HG02840 (cell line): ENCODE results near the gene LRRC8B.

ENCODE experiments used
- ATAC-seq: cut with Tn5 transposase; IDR thresholded peaks from one replicate; pipeline ENCODE4 v1.9.1; 2021; ENCODE audit warnings: mild to moderate bottlenecking, moderate library complexity, moderate number of reproducible peaks; ENCODE audit not compliant: unreplicated experiment, low FRiP score

The LRRC8B gene

GRCh38 chr1:89546082-89546889 is 21.7 kb downstream of the LRRC8B start:
- no peak for ATAC-seq

DNA sequence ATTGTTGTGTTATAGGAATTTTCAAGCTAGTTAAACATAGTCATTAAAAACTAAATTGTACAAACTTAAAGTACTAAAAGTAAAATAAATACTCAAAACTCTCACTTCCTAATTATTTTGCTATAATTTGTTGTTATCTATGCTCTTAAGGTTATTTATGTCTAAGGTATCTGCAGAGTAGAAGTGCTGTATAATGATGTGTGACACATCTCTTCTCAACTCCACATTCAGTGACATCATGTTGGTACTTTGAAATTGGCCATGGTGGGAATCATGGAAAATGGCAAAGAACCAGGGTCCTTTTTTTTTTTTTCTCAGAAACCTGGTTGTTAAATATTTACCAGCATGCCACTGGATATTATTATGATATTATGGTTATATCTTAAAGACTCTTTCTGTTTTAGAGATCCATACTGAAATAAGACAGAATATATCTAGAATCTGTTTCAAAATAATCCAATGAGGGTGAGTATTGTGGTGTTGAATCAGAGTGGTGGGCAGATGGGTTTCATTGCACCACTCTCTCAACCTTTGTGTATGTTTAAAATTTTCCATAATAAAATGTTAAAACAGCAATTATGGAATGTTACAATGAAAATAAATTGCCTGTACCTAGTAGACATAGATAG is 22.4 kb downstream of the LRRC8B start:
- ATAC-seq, result no peak

GRCh38 chr1:89547563-89548116 is 23.0 kb downstream of the LRRC8B start:
- ATAC-seq, result no peak

DNA sequence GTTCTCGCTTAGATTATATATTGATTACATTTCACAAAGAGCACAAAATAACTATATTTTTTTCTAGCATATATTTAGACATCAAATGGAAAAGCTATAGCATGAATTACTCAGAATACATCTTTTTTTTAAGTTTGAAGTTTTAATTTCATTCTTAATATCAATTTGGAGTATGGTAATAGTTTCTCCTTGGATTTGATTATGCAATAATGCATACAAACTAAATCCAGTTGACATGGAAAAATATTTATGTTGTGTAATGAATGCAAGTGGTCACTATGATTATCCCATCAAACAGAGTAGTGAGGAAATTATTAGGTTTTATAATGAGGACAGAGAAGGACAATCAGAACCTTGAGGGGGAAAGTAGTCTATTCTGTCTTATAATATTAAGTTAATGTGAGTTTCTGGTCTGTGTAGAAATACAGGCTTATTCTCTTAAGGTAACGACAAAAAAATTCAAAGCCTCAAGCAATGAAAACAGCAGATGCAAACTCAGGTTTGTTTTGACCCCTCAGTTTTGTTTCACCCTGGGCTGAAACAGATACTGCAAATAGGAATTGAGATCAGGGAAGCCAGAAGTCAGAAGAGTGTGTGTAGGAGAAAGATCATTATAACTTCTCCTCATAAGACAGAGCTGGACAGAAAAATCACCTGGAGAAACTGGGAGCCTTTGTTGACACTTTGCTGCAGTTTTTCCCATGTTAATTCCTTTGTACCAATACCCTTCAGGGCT is 23.7 kb downstream of the LRRC8B start:
- no peak for ATAC-seq

DNA sequence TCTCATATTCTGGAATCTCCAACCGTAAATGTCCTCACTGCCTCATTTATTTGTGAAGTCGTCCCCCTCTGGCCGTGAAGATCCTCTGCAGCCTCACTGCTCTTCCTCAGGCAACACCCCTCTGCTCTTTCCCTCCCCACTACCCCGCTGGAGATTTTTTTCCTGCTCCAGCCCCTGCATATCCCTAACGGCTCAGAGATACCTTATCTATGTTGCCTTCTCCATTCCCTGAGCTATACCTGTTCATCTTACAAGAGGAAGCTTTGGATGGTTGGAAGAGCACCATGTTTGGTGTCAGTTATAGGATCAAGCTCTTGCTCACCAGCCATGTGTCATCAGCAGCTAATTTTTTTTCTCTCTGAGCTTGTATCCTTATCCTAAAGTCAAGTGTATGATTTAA is 26.4 kb downstream of the LRRC8B start:
- ATAC-seq, result no peak

- ATAC-seq, result peak; percentile 58
Measured at GRCh38 chr1:89552471-89553081, 27.9 kb downstream of the LRRC8B start.

DNA sequence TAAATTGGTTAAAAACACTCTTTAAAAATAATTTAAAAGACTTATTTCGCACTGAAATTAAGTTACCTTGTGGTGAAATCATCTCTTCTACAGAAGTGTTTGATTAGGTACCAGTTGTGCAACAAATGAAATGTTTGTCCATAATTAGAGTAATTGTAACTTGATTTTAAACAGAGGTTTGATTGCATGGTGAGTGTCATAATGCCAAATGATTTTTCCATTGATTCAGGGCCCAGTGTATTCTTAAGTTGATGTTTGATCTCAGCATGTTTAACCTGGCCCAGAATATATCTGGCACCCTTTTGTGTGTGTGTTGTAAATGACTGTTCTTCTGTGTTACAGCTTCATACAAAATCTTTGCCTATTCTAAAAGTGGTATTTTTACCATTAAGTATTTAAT is 28.5 kb downstream of the LRRC8B start:
- ATAC-seq, result no peak

GRCh38 chr1:89555550-89555949 is 30.9 kb downstream of the LRRC8B start:
- ATAC-seq, result no peak

GRCh38 chr1:89556726-89557444 is 32.3 kb downstream of the LRRC8B start:
- no peak for ATAC-seq

DNA sequence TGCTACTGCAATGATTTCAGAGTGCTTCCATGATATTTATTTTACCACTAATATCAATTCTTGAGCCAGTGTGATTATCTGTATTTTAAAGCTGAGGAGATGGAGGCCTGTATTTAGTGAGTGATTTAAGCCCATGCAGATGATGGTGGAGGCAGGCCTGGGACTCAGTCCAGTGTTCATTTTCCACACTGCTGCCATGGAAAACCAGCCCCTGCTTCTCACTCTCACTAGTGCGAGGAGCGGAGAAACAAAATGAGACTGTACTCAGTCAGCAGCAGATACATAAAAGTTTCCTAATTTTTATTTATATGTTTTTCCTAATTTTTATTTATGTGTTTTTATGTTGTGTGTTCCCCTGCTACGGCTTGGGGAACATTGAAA is 32.8 kb downstream of the LRRC8B start:
- ATAC-seq, result no peak

DNA sequence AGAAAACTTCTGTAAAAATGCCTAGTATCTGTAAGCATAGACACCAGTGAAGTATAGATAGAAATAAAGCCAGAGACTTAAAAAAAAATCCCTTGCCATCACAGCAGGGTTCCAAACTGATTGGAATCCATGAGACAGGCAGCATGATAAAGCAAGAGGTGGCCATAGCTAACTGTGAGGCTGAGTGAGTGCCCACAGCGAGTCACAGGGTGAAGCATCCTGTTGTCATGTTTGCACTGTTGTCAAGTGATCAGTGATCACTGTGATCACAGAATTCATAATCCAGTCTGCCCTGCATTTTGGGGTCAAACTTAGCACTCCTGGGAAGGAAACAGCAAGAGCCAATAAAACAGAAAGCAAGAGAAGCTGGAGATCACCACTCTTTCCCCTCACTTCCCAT is 33.3 kb downstream of the LRRC8B start:
- no peak for ATAC-seq

DNA sequence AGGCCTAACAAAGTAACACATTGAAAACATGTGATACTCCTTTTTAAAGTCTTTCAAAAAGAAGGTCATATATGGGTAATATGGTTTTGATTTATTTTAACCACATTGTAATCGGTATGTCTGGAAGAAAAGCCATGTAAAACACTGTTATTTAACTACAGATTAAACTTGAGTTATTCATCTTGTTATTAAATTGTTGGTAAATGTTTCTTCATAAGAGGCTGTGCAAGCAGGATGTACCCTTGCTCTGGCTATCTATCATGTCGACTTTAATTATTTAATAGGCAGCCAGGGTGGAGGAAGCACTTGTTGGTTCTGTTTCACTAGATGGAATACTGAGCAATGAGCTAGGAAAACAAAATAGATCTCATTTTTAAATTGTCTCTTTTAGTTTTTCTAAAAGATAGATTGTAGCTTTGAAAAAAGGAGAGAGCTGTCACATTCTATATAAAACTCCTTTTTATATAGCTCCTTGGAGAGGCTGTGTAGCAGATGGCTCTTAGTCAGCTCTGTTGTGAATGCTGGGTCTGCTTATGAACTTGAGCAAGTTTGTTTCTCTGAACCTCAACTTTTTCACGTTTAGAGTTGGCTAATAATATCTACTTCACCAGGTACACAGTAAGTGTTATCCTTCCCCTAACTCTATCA is 39.5 kb downstream of the LRRC8B start:
- no peak for ATAC-seq

GRCh38 chr1:89565521-89565920 is 40.9 kb downstream of the LRRC8B start:
- no peak for ATAC-seq

DNA sequence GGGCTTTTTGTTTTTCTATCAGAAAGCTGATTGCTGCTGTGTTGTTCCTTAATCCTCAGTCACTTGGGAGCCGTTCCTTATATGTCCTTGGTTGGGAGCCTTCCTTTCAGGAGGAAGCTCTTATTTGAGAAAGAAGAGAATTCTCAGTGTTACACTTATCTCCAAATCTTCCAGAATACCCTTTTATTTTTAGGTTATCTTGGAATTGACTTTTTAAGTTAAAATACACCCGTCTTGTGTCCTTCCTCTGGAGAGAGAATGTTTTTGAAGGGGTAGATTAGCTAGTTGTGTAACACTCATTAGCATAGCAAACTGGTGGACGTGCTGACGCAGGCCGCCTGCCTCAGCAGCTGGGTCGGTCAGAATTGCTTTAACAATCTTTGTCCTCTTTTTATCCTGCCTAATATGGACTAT is 42.1 kb downstream of the LRRC8B start:
- no peak for ATAC-seq

DNA sequence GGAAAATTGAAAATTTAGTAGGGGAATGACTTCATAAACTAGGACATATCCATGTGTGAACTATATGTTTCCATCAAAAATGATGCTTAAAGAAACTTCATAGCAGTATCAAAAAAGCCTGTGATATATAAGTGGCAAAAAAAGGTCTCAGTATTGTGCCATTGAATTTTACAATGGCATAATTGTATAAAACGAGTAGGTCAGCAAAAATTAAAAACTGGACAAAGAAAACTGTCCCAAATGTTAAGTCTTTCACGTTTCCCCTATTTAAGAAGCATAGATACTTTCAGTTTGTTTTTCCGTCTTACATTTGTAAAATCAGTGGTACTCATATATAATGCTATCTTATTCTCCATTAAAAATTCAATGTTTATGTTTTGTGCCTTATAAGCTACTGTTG is 43.2 kb downstream of the LRRC8B start:
- ATAC-seq, result no peak

DNA sequence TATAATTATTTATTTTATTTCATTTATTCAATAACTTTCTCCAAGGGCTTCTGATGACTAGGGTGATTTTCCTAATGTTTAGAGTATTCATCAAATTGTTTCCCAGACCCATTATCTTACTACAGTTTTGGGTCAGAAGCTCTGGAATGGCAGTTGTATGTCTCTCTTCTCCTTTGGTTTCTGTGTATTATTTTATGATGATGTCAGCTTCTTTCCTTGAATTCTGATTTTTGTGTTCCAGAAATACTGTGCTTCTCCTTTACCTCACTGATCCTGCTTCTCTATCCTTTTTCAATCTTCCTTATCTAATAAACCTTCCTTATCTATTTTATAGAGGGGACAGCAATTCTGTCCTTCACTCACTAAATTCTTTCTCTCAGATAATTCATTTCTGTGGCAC is 48.8 kb downstream of the LRRC8B start:
- no peak for ATAC-seq

DNA sequence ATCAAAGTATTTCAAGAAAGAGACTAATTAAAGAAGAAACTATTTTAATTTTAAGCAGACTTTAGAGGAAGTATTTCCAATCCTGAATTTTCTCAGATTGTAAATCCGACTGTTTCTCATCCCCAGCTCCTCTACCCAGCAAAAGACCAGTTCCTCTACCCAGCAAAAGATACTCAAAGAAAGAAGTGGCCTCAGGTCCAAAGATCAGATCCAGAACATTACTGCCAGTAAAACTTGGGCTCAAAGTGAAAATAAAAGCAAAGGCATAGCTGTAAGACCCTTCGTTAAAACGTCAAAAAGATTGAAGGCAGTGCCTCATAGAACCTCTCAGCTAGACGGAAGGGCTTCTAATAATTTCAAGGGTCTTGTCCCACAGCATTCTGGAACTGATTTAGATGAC is 50.0 kb downstream of the LRRC8B start:
- ATAC-seq, result no peak

- ATAC-seq, result no peak
Measured at GRCh38 chr1:89575207-89575606, 50.6 kb downstream of the LRRC8B start.

DNA sequence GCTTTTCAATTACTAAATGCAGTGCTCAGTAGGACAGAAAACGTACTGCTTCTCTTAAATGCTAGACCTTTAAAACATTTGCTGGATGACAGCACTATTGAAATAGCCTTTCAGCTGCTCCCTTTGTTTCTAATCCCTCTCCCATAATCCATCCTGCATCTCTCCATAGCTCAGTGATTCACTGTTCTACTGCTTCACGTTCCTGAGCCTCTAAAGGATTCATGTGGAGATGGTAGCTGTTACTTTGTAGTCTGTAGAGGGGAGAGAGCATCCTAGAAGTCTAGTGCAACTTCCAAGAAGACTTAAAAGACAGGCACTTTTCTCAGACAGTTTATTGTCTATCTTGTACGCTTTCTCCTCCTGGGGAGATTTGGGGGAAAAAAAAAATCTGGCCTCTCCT is 51.4 kb downstream of the LRRC8B start:
- no peak for ATAC-seq

DNA sequence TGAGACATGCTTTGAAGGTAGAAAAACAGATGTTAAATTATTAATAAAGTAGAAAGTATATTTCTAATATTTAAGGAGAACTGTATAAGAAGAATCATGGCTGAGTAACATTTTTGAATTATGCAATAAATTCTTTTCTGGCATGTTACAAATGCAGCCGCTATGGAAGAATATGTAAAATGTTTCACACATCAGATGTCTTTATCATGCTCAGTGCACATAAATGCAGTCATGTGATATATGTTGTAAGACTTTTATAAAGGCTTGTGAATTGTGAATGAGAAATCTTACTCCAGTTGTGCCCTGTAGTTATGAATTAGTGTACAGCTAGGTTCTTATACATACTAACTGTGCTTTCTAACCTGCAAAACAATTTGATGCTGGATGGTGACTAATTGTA is 53.5 kb downstream of the LRRC8B start:
- no peak for ATAC-seq
